HUES64 (cell line): ENCODE data around the gene VASH2.
A peak's percentile ranks its signal among the peaks of the same experiment; 100 is the strongest.
"Not testable (repeated sequence)": the region's sequence is repeated elsewhere in the genome, so short reads cannot be mapped to it uniquely, and the experiment has no call there.

ENCODE experiments used
- H3K27ac ChIP-seq: 2 replicates; pipeline ENCODE4 v1.7.0; 2013; ENCODE audit warnings: low read depth, low read length, inconsistent platforms
- H3K27me3 ChIP-seq: 2 replicates; pipeline ENCODE4 v1.6.1; 2013; ENCODE audit warnings: mild to moderate bottlenecking, low read length; ENCODE audit not compliant: insufficient read depth
- H3K36me3 ChIP-seq: 2 replicates; pipeline ENCODE4 v1.6.1; 2013; ENCODE audit warnings: mild to moderate bottlenecking, low read length; ENCODE audit not compliant: insufficient read depth
- H3K4me1 ChIP-seq: 2 replicates; pipeline ENCODE4 v1.6.1; 2013; ENCODE audit warnings: mild to moderate bottlenecking, low read length, moderate library complexity; ENCODE audit not compliant: insufficient read depth
- H3K4me3 ChIP-seq: 2 replicates; pipeline ENCODE4 v1.5.1; 2013; ENCODE audit warnings: mild to moderate bottlenecking, low read length, moderate library complexity
- H3K9ac ChIP-seq: 2 replicates; pipeline ENCODE4 v1.6.1; 2013; ENCODE audit warnings: mild to moderate bottlenecking, low read depth, low read length
- H3K9me3 ChIP-seq: 2 replicates; pipeline ENCODE4 v1.6.1; 2013; ENCODE audit warnings: low read depth, low read length; ENCODE audit not compliant: insufficient read depth
- WGBS: fragments of 150-250, 120-280 bp; methylation state at CpG from one replicate; pipeline ENCODE4 v1.1.7; 2013; ENCODE audit warnings: missing lambda C conversion rate; 5-methylcytosine and 5-hydroxymethylcytosine counted together

Gene VASH2

DNA sequence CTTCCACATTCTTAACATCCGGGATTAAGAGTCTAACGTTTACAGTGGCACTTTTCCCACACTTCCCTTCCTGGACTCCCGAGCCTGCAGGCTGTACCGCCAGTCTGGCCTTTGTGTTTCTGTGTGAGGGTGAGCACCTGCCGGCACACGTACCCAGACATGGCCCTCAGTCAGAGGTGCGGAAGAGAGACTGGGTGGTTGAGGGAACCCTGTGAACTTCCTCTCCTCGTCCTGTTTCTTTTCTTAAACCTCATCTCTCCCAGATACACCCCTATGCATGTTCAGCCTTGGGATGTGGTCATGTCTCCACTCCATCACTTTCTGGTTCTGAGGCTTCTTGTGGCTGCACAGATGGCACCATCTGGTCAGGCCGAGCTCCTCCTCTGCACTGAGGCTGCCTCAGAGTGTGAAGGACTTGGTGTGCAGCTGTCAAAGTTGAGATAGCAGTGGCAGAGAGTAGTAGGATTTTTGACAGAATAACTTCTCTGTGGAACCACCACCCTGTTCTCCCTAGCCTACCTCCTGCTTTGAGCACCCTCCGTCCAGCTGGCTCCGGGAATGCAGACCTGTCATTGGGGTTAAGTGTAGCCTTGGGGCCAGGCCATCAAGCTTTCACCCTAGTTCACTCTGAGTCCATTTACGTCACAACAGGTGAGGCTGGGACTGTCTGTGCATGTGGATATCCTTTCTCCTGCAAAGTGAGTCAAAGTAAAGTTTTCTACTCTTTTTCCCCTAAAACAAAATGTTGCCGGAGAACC is 31.4 kb downstream of the VASH2 start:
- Histone ChIP-seq H3K27ac (peak overlapping the region; percentile 34; the same call in 1 of the 2 replicates), H3K4me1 (peaks cover 27% of the 10 kb centered on the region), H3K36me3 (peaks cover 99% of the 10 kb centered on the region), H3K27me3 (no peaks in the 10 kb centered on the region), H3K4me3 (no peak overlapping the region), H3K9me3 (no peaks in the 10 kb centered on the region), H3K9ac (peak overlapping the region; percentile 8; the same call in 1 of the 2 replicates)
- 90% methylated on average over 12 of the region's 13 CpGs for WGBS

DNA sequence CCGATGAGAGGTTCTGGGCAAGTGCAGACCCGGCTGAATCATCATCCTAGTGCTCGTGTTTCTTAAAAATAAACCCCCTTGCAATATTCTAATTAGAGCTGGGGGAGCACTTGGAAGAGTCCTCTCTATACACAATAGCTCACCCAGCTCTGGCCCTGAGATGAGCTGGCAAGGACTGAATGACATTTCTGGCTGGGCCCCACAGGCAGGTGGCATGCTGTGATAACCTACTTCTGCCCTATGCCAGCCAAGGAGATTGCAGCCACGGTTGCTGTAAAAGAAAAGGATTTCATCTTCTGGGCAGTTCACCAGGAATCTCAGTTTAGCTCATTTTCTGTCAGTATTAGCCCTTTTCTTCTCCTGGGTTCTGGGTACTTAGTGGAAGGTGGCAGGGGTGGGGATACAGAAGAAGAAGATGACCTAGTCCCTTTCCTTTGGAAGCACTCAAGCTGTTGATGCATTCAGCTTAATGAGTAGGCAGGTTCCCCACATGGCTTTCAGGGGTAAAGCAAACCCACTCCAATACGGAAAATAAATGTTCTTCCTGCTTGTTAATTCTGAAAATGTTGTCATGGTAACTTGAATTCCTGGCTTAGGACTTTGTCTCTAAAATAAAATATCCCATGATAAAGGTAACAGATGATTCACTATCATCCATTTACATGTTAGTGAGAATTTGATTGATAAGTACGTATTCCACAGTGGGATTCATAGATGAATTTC is 32.2 kb downstream of the VASH2 start:
- Histone ChIP-seq H3K36me3 (peaks cover 96% of the 10 kb centered on the region), H3K9me3 (no peaks in the 10 kb centered on the region), H3K4me1 (peaks cover 27% of the 10 kb centered on the region), H3K4me3 (no peak overlapping the region), H3K27me3 (no peaks in the 10 kb centered on the region), H3K9ac (no peak overlapping the region), H3K27ac (no peak overlapping the region; the same call in 1 of the 2 replicates)
- WGBS = 97% methylated on average over 6 of the region's 6 CpGs

DNA sequence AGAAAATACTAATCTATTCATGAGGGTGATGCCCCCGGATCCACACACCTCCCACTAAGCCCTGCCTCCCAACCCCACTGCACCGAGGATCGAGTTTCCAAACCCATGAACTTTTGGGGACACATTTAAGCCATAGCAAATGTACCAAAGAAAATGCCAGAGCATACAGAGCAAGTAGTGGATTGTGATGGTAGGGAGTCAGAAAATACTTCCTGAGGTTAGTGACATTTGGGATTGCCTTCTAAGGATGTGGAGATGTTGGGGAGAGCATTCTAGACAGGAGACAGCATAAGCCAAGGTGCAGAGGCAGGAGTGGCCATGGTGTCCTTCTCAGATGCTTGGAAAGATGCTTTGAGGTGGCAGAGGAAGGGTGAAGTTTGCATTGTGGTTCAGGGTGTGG is 33.1 kb downstream of the VASH2 start:
- H3K4me1 ChIP-seq = peaks cover 27% of the 10 kb centered on the region

DNA sequence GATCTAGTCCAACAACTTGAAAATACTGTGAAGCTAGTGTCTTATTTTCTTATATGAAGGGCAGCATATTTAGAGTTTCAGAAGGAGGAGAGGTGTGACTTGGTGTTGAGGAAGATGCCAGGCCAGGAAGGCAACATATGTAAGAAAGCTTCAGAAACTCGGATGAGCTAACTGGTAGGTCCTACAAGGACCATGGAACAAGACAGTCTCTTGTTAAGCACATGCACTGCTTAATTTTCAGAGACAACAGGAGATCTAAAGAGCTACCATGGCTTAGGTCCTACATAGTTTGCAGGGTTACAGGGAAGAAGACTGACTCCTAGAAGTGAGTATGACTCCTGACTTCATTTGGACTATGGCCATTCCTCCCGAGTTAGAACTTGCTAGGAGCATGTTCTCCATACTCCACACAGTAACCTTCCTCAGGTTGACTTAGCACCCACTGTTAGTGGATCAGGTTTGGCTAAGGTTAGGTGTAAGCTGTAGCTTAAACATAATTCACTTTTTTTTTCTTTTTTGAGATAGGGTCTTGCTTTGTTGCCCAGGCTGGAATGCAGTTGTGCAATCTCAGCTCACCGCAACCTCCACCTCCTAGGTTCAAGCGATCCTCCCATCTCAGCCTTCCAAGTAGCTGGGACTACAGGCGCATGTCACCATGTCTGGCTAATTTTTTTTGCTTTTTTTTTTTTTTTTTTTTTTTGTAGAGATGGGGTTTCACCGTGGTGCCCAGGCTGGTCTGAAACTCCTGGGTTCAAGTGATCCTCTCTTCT is 34.4 kb downstream of the VASH2 start:
- H3K9me3 ChIP-seq = no peaks in the 10 kb centered on the region
- no peak overlapping the region for H3K9ac ChIP-seq
- H3K27ac ChIP-seq = no peak overlapping the region
- H3K4me1 ChIP-seq = peaks cover 20% of the 10 kb centered on the region
- H3K4me3 ChIP-seq = no peak overlapping the region
- no peaks in the 10 kb centered on the region for H3K27me3 ChIP-seq
- 94% methylated on average over 5 of the region's 6 CpGs for WGBS
- peaks cover 96% of the 10 kb centered on the region for H3K36me3 ChIP-seq

More for the DNA sequence above, 33.1 kb downstream of the VASH2 start:
- 89% methylated on average over 3 of the region's 3 CpGs for WGBS
- no peak overlapping the region for H3K9ac ChIP-seq
- H3K27ac ChIP-seq = no peak overlapping the region
- H3K9me3 ChIP-seq = no peaks in the 10 kb centered on the region
- peaks cover 96% of the 10 kb centered on the region for H3K36me3 ChIP-seq
- no peak overlapping the region for H3K4me3 ChIP-seq
- H3K27me3 ChIP-seq = no peaks in the 10 kb centered on the region

DNA sequence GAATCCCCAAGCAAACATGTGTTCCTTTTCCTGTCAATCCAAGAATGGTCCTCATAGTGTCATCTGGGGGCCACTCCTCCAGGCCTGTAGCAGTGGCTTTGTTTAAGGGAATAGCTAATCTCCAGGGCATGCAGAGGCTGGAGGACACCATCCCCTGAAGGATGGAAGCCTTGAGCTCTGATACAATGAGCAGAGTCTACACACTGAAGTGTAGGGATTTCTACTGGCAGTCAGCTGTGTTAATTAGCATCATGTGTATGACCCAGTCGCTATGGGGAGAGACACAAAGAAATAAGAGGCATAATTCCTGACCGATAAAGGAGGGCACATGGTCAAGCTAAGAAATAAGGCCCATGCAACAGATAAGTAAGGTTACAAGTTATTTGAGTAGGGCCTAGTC is 36.2 kb downstream of the VASH2 start:
- peaks cover 8% of the 10 kb centered on the region for H3K4me1 ChIP-seq
- H3K4me3 ChIP-seq = no peak overlapping the region
- H3K9me3 ChIP-seq = no peaks in the 10 kb centered on the region
- no peaks in the 10 kb centered on the region for H3K27me3 ChIP-seq
- H3K36me3 ChIP-seq = peaks cover 96% of the 10 kb centered on the region
- WGBS = 94% methylated on average over 2 of the region's 2 CpGs
- no peak overlapping the region for H3K9ac ChIP-seq
- H3K27ac ChIP-seq = peak overlapping the region; percentile 6; the same call in 1 of the 2 replicates

DNA sequence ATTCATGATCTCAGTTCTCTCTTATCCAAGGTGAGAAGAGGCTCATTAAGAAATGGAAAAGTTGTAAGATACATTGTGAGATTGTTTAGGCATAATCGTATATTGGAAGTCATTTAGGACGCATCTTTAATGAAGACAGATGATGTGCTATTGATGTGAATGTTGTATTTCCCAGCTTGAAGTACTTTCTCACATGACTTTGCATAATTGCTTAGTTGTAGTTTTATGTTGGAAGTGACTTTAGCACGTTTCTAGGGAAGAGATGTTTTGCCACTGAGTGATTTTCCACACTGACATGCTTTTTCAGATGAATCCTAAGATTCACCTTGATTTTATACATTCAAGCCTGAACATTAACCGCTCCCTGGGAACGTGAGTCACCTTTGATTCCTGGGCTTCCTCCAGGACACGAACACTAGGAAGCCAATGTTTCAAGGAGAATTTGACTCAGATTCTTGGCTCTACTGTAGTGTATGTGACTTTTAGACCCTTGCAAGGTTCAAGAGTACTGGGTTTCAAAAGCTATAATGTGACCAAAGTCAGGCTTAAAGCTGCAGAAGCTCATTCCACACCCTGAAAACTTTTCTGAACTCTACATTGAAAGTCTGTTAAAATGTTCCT is 37.5 kb downstream of the VASH2 start:
- peak overlapping the region; percentile 49 for H3K27ac ChIP-seq
- H3K27me3 ChIP-seq = no peaks in the 10 kb centered on the region
- no peaks in the 10 kb centered on the region for H3K9me3 ChIP-seq
- WGBS = 85% methylated on average over 6 of the region's 6 CpGs
- H3K36me3 ChIP-seq = peaks cover 96% of the 10 kb centered on the region
- H3K4me1 ChIP-seq = no peaks in the 10 kb centered on the region
- H3K9ac ChIP-seq = no peak overlapping the region
- no peak overlapping the region for H3K4me3 ChIP-seq

DNA sequence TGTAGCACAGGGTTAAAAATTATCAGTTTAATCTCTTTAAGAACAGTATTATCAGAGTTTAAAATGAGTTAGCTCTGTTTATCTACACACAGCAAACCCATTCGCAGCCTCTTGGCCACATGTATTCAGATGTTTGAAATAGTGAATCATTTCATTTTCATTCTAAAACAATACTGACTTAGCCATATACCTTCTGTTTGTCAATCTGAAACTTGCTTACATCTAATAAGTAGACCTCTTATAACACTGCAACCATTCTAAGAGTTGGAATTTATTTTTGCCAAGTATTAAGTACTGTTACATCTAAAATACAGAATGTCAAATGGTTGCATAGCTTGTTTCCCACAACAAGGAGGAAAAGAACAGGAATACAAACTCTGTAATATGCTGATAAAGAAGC is 39.9 kb downstream of the VASH2 start:
- no peak overlapping the region for H3K9ac ChIP-seq
- no peak overlapping the region for H3K27ac ChIP-seq
- no peak overlapping the region for H3K4me3 ChIP-seq
- H3K4me1 ChIP-seq = peaks cover 4% of the 10 kb centered on the region; the same call in 1 of the 2 replicates
- no CpG with 5 or more reads among the region's 1 CpG for WGBS
- H3K27me3 ChIP-seq = no peaks in the 10 kb centered on the region
- peaks cover 90% of the 10 kb centered on the region for H3K36me3 ChIP-seq
- H3K9me3 ChIP-seq = no peaks in the 10 kb centered on the region

DNA sequence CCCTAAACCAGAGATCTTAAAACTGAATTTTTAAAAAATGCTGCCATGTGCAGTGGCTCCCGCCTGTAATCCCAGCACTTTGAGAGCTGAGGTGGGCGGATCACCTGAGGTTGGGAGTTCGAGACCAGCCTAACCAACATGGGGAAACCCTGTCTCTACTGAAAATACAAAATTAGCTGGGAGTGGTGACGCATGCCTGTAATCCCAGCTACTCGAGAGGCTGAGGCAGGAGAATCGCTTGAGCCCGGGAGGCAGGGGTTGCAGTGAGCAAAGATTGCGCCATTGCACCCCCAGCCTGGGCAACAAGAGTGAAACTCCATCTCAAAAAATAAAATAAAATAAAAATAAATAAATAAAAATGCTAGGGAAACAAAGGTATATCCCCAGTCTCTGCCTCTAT is 43.6 kb downstream of the VASH2 start:
- H3K27ac ChIP-seq, H3K4me3 ChIP-seq, H3K27me3 ChIP-seq, H3K9ac ChIP-seq, H3K4me1 ChIP-seq, H3K9me3 ChIP-seq: not testable (repeated sequence)
- H3K36me3 ChIP-seq = peaks cover 83% of the 10 kb centered on the region
- 94% methylated on average over 8 of the region's 8 CpGs for WGBS

DNA sequence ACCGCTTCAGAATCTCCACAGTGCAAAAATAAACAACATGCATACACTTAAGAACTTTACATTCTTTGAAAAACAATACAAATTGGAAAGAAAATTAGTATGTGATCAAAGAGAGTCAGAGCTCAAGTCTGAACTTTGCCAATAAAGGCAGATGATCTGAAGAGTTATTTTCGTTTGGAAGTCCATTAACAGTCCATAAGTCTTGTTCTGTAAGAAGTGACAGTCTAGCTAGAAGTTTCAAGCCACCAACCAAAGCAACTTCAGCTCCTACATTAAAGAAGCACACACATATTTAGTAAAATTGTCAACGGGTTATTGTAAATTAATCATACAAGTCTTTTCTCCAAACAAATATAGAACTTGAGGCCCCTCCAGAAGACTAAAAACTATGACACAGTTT is 44.6 kb downstream of the VASH2 start:
- H3K27me3 ChIP-seq = no peaks in the 10 kb centered on the region
- peak overlapping the region; percentile 15; the same call in 1 of the 2 replicates for H3K27ac ChIP-seq
- WGBS = 100% methylated on average over 2 of the region's 3 CpGs
- no peaks in the 10 kb centered on the region for H3K9me3 ChIP-seq
- H3K36me3 ChIP-seq = peaks cover 83% of the 10 kb centered on the region
- H3K4me1 ChIP-seq = peaks cover 6% of the 10 kb centered on the region; the same call in 1 of the 2 replicates
- no peak overlapping the region for H3K9ac ChIP-seq
- no peak overlapping the region for H3K4me3 ChIP-seq

DNA sequence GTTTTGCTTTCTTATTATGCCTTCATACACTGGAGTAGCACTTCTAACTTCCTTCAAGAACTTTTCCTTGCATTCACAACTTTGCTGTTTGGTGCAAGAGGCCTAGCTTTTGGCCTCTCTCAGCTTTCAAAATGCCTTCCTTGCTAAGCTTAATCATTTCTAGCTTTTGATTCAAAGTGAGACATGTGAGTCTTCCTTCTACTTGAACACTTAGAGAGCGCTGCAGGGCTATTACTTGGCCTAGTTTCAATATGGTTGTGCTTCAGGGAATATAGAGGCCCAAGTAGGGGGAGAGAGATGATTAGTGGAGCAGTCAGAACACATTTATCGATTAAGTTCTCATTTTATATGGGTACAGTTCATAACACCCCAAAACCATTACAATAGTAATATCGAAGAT is 52.9 kb downstream of the VASH2 start:
- Histone ChIP-seq H3K36me3 (peaks cover 85% of the 10 kb centered on the region), H3K9me3 (no peaks in the 10 kb centered on the region), H3K9ac (no peak overlapping the region), H3K4me3 (no peak overlapping the region), H3K4me1 (no peaks in the 10 kb centered on the region), H3K27me3 (no peaks in the 10 kb centered on the region), H3K27ac (no peak overlapping the region)
- 100% methylated on average over 3 of the region's 3 CpGs for WGBS
